NB4 (cell line): ENCODE measurements around the gene BCL10.

Experiments used
- DNase-seq: peaks from one replicate; pipeline ENCODE4 v3.0.0; 2010; ENCODE audit warnings: low read depth
- H3K4me3 ChIP-seq: one replicate; pipeline ENCODE4 v1.5.1; 2011; ENCODE audit warnings: mild to moderate bottlenecking, low read depth, low read length, moderate library complexity
- MYC ChIP-seq: IDR thresholded peaks from 2 replicates; pipeline ENCODE4 v1.6.1; 2011; ENCODE audit warnings: low read depth, low read length
- POLR2A ChIP-seq: IDR thresholded peaks from 2 replicates; pipeline ENCODE4 v1.6.1; 2011; ENCODE audit warnings: mild to moderate bottlenecking; ENCODE audit not compliant: insufficient read length; ENCODE audit errors: extremely low read depth
- TF ChIP-seq, protein P1 (sequence below): IDR thresholded peaks from 2 replicates; pipeline ENCODE4 v1.6.1; 2011; ENCODE audit warnings: low read depth, low read length
- TF ChIP-seq, protein P2 (sequence below): IDR thresholded peaks from one replicate; pipeline ENCODE4 v1.5.1; 2012; ENCODE audit warnings: low read depth, low read length

The BCL10 gene

DNA sequence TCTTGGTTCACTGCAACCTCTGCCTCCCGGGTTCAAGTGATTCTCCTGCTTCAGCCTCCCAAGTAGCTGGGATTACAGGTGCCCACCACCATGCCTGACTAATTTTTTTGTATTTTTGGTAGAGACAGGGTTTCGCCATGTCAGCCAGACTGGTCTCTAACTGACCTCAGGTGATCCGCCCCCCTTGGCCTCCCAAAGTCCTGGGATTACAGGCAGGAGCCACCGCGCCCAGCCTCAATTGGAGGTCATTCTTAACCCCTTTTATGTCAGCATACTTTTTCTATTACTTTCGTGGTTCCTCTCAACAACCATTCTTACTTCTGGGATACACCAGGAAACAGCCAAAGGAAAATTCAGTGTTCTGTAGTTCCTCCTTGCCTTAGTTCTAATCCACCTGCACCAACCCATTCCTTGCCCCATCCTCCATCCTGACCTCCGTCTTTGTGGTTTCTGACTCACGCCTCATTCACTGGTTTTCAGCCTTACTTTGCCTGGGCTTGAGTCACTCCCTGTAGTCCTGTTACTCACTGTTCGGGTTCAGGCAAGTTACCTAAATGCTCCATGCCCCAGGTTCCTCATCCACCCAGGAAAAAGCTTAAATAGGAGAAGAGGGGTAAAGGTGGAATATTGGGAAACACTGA is 12.9 kb upstream of the BCL10 start:
- TF ChIP-seq, protein P1, sequence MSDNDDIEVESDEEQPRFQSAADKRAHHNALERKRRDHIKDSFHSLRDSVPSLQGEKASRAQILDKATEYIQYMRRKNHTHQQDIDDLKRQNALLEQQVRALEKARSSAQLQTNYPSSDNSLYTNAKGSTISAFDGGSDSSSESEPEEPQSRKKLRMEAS: no peak
- no peak for TF ChIP-seq POLR2A
- TF ChIP-seq, protein P2, sequence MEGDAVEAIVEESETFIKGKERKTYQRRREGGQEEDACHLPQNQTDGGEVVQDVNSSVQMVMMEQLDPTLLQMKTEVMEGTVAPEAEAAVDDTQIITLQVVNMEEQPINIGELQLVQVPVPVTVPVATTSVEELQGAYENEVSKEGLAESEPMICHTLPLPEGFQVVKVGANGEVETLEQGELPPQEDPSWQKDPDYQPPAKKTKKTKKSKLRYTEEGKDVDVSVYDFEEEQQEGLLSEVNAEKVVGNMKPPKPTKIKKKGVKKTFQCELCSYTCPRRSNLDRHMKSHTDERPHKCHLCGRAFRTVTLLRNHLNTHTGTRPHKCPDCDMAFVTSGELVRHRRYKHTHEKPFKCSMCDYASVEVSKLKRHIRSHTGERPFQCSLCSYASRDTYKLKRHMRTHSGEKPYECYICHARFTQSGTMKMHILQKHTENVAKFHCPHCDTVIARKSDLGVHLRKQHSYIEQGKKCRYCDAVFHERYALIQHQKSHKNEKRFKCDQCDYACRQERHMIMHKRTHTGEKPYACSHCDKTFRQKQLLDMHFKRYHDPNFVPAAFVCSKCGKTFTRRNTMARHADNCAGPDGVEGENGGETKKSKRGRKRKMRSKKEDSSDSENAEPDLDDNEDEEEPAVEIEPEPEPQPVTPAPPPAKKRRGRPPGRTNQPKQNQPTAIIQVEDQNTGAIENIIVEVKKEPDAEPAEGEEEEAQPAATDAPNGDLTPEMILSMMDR: no peak
- no peak overlapping the region for H3K4me3 ChIP-seq
- peak; percentile 73 for DNase-seq

DNA sequence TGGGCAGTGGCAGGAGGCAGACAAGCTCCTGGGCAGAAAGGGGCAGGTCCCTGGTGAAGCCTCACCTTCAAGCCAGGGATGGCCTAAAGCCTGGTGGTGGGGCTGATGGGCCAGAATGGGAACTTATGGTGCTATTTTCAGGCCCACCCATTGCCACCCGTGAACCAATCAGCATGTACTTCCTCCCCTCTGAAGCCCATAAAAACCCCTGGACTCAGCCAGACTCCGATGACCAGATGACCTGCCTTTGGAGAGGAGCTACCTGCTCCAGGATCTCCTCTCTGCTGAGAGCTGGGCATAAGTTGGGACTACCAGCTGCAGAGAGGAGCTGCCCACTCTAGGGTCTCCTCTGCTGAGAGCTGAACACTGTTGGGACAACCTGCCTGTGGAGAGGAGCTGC is 7.8 kb upstream of the BCL10 start:
- no peak overlapping the region for H3K4me3 ChIP-seq
- DNase-seq: no peak
- TF ChIP-seq, protein P1: no peak

DNA sequence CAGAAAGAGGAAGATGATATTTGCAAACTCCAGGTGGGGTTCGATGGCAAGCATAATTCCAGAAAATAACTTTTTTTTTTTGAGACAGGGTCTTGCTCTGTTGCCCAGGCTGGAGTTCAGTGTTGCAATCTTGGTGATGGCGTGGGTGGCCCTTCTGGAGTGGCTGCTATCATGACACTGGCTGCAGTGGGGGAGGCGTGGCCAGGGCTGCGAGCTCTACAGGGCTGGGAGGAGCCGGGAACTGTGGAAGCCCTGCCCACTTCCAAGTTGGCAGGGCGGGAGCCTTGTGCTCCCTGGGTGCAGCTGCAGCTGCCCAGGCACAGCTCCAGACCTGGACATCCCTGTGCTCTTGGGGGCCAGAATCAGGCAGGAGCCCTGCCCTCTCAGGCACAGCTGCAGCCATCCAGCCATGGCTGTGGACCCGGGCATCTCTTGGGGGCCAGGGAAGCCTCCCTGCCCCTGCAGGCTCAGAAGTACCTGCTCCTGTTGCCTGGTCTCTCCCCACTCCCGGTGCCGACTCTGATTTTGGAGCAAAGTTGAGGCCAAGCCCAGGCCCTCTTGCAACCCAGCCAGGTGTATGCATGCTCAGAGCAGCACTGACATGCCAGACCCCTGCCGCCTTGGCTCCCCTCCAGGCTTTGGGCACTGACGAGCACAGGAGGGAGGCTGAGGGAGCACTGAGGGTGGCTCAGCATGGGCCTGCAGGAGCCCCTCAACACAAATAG is 7.2 kb upstream of the BCL10 start:
- no peak for DNase-seq
- no peak overlapping the region for H3K4me3 ChIP-seq
- TF ChIP-seq MYC (no peak), POLR2A (no peak)
- TF ChIP-seq, protein P1: no peak
- TF ChIP-seq, protein P2: no peak

DNA sequence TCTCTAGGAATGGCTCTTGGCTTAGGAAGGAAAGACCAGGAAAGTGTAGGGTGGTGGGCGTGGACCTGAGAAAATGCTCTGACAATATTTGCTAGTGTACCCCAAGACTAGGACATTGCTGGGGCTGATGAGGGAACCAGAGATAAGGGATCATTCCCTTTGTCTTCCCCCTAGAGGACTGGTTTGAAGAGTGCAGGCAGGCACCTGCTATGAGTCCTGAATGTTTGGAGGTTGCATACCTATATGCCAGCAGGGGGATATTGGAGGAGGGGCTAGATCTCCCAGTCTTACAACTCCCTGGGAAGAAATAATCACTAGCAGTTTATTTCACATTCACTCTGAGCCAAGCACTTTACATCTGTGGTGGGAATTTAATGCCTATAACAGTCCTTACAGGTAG is 6.0 kb upstream of the BCL10 start:
- H3K4me3 ChIP-seq: no peak overlapping the region
- TF ChIP-seq POLR2A (no peak), MYC (no peak)
- TF ChIP-seq, protein P2: no peak
- TF ChIP-seq, protein P1: no peak
- no peak for DNase-seq

DNA sequence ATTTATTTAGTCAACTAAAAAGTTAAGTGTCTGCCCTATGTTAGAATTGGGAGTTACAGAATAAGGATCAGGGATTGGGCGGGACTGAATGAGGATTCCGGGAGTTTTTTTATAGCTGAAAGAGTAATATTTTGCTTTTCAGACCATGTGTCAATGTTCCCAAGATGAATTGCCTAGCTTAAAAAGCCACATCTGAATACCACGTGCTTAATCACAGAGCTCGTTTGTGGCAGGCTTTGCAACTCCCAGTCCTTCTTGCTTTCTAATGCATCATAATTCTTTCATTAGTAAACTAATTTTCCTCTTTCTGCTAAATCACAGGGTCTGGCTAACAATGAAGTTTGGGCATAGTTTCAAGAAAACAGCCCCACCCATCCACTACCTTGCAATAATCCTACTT is 4.2 kb upstream of the BCL10 start:
- TF ChIP-seq, protein P2: no peak
- TF ChIP-seq POLR2A (no peak), MYC (no peak)
- TF ChIP-seq, protein P1: no peak
- no peak for DNase-seq
- no peak overlapping the region for H3K4me3 ChIP-seq

DNA sequence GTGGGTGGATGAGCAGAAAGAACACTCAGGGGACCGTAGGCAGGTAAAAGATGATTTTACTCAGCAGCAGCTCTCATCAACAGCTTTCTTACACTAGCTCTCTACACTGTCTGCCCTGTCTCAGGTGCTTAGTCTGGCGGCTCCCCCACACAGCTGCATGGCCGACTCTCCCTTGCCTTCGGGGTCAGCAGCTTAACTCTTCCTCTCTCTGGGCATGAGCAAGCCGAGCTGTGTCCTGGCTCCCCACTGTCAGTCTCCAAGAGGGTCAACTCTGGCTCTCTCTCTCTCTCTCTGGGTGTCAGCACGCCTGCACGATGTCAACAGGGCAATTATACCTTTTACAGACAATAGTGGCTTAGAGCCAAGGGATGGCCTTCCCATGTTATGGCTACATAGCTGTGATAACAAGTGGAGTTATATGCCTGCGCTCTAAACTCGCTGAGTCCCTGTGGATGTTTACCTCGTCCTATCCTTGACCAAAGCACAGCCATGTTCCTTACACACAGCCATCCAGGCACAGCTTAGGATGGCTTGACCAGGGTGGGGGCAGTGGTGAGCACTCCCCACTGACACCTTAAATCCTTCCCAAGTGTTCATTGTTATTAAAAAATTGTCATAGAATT is 3.1 kb upstream of the BCL10 start:
- TF ChIP-seq, protein P1: no peak
- TF ChIP-seq MYC (no peak), POLR2A (no peak)
- TF ChIP-seq, protein P2: no peak
- H3K4me3 ChIP-seq: no peak overlapping the region
- DNase-seq: no peak
